ENCODE data around the gene RYR2. TPM values are rescaled to one million over a fixed set of nuclear protein-coding genes. Genes with fewer than 3 reads are reported as not detected.

The RYR2 gene
- total RNA-seq, 1 donor from 2014 or later: 4.8 TPM

GRCh38 chr1:237065903-237066302 is 23.9 kb downstream of the RYR2 start:
- intact Hi-C loops (cut with DNase I): no loop called here
- no peaks in the 10 kb centered on the region for H3K36me3 ChIP-seq

GRCh38 chr1:237070519-237070918 is 28.5 kb downstream of the RYR2 start:
- H3K4me3 ChIP-seq: no peak overlapping the region
- no peak overlapping the region for H3K27ac ChIP-seq
- intact Hi-C loops (cut with DNase I): no loop called here
- H3K4me1 ChIP-seq: no peaks in the 10 kb centered on the region
- H3K36me3 ChIP-seq: no peaks in the 10 kb centered on the region
- ATAC-seq: no peak
- H3K9me3 ChIP-seq: no peaks in the 10 kb centered on the region
- H3K27me3 ChIP-seq (ENCODE audit: low read depth): no peaks in the 10 kb centered on the region
- no peak for TF ChIP-seq CTCF (IDR thresholded peaks at IDR 0.05)
- DNase-seq: no peak

More at GRCh38 chr1:237065903-237066302, 23.9 kb downstream of the RYR2 start:
- ATAC-seq: no peak
- no peaks in the 10 kb centered on the region for H3K9me3 ChIP-seq
- H3K27ac ChIP-seq: no peak overlapping the region
- TF ChIP-seq CTCF (IDR thresholded peaks at IDR 0.05): no peak
- no peaks in the 10 kb centered on the region for H3K4me1 ChIP-seq
- DNase-seq: no peak
- no peaks in the 10 kb centered on the region for H3K27me3 ChIP-seq (ENCODE audit: low read depth)
- no peak overlapping the region for H3K4me3 ChIP-seq

GRCh38 chr1:237071641-237072420 is 29.8 kb downstream of the RYR2 start:
- TF ChIP-seq CTCF (IDR thresholded peaks at IDR 0.05): no peak
- H3K27me3 ChIP-seq (ENCODE audit: low read depth): no peaks in the 10 kb centered on the region
- no peak overlapping the region for H3K27ac ChIP-seq
- no peaks in the 10 kb centered on the region for H3K9me3 ChIP-seq
- no peaks in the 10 kb centered on the region for H3K36me3 ChIP-seq
- no peaks in the 10 kb centered on the region for H3K4me1 ChIP-seq
- ATAC-seq (peak in 1 of 2 donors; percentile 51), DNase-seq (no peak)
- no peak overlapping the region for H3K4me3 ChIP-seq
- intact Hi-C loops (cut with DNase I): no loop called here

GRCh38 chr1:237074371-237075117 is 32.6 kb downstream of the RYR2 start:
- no peaks in the 10 kb centered on the region for H3K4me1 ChIP-seq
- no peaks in the 10 kb centered on the region for H3K27me3 ChIP-seq (ENCODE audit: low read depth)
- H3K9me3 ChIP-seq: no peaks in the 10 kb centered on the region
- H3K27ac ChIP-seq: no peak overlapping the region
- intact Hi-C loops (cut with DNase I): no loop called here
- no peaks in the 10 kb centered on the region for H3K36me3 ChIP-seq
- H3K4me3 ChIP-seq: no peak overlapping the region
- no peak for DNase-seq
- ATAC-seq: no peak
- TF ChIP-seq CTCF (IDR thresholded peaks at IDR 0.05): no peak

GRCh38 chr1:237084341-237085077 is 42.5 kb downstream of the RYR2 start:
- DNase-seq: no peak
- no peaks in the 10 kb centered on the region for H3K9me3 ChIP-seq

More at GRCh38 chr1:237084341-237085077, 42.5 kb downstream of the RYR2 start:
- Histone ChIP-seq H3K4me3 (no peak overlapping the region), H3K27ac (no peak overlapping the region), H3K4me1 (no peaks in the 10 kb centered on the region), H3K27me3 (ENCODE audit: low read depth) (no peaks in the 10 kb centered on the region), H3K36me3 (no peaks in the 10 kb centered on the region)
- ATAC-seq: no peak
- intact Hi-C loops (cut with DNase I): no loop called here
- no peak for TF ChIP-seq CTCF (IDR thresholded peaks at IDR 0.05)

All from lower lobe of right lung (tissue), 2 donors.